Chondrocyte (in vitro differentiated cells): ENCODE measurements around the gene GRIP2. TPM values are rescaled to one million over a fixed set of nuclear protein-coding genes. Genes with fewer than 3 reads are reported as not detected.

Experiments used
- DNase-seq: peaks from one replicate; pipeline ENCODE4 v3.0.0; 2021; ENCODE audit warnings: mixed read lengths, low spot score
- H3K27ac Mint-ChIP-seq: one replicate; pipeline ENCODE4 v1.8.0; 2021; ENCODE audit warnings: mild to moderate bottlenecking, moderate library complexity, mixed read lengths; ENCODE audit not compliant: unreplicated experiment
- H3K27me3 Mint-ChIP-seq: 2 replicates; pipeline ENCODE4 v1.8.0; 2021; ENCODE audit warnings: low read depth, mixed read lengths
- H3K36me3 Mint-ChIP-seq: 2 replicates; pipeline ENCODE4 v1.8.0; 2021; ENCODE audit warnings: low read depth, mixed read lengths
- H3K4me1 Mint-ChIP-seq: 2 replicates; pipeline ENCODE4 v1.8.0; 2021; ENCODE audit warnings: low read depth, mild to moderate bottlenecking, mixed read lengths
- H3K4me3 Mint-ChIP-seq: one replicate; pipeline ENCODE4 v1.8.0; 2021; ENCODE audit warnings: mild to moderate bottlenecking, moderate library complexity, mixed read lengths; ENCODE audit not compliant: unreplicated experiment
- H3K9me3 Mint-ChIP-seq: 2 replicates; pipeline ENCODE4 v1.8.0; 2021; ENCODE audit warnings: low read depth, mixed read lengths
- CTCF ChIP-seq: fragments of 200-600 bp; sonication (generic); IDR thresholded peaks from 2 replicates; pipeline ENCODE4 v1.5.0; 2021; ENCODE audit warnings: antibody characterized with exemption, mild to moderate bottlenecking, moderate library complexity
- total RNA-seq: library from RNA; stranded (reverse); gene quantifications from 3 replicates; pipeline ENCODE4 v1.2.1, GENCODE V29; 2021

Gene GRIP2
- total RNA-seq, 1 donor from 2014 or later = 0.20 TPM

GRCh38 chr3:14496351-14496750, 43.8 kb downstream of the GRIP2 start:
- TF ChIP-seq CTCF = no peak
- H3K4me1 Mint-ChIP-seq = no peaks in the 10 kb centered on the region
- peaks cover 15% of the 10 kb centered on the region for H3K27me3 Mint-ChIP-seq
- peaks cover 18% of the 10 kb centered on the region for H3K9me3 Mint-ChIP-seq
- peak; percentile 50 for DNase-seq
- no peak overlapping the region for H3K4me3 Mint-ChIP-seq
- H3K27ac Mint-ChIP-seq = no peak overlapping the region
- peaks cover 5% of the 10 kb centered on the region for H3K36me3 Mint-ChIP-seq

GRCh38 chr3:14494973-14495300, 45.2 kb downstream of the GRIP2 start:
- no peak overlapping the region for H3K4me3 Mint-ChIP-seq
- peaks cover 8% of the 10 kb centered on the region for H3K9me3 Mint-ChIP-seq

GRCh38 chr3:14494279-14494972, 45.7 kb downstream of the GRIP2 start:
- H3K36me3 Mint-ChIP-seq = peaks cover 5% of the 10 kb centered on the region
- H3K27me3 Mint-ChIP-seq = peaks cover 9% of the 10 kb centered on the region
- H3K9me3 Mint-ChIP-seq = peaks cover 3% of the 10 kb centered on the region
- TF ChIP-seq CTCF = no peak
- no peak overlapping the region for H3K27ac Mint-ChIP-seq
- peak; percentile 78 for DNase-seq
- no peaks in the 10 kb centered on the region for H3K4me1 Mint-ChIP-seq
- no peak overlapping the region for H3K4me3 Mint-ChIP-seq

More at GRCh38 chr3:14494973-14495300, 45.2 kb downstream of the GRIP2 start:
- Mint-ChIP-seq H3K27me3 (peaks cover 11% of the 10 kb centered on the region), H3K4me1 (no peaks in the 10 kb centered on the region), H3K27ac (no peak overlapping the region), H3K36me3 (peaks cover 6% of the 10 kb centered on the region)
- no peak for DNase-seq
- no peak for TF ChIP-seq CTCF

GRCh38 chr3:14492948-14493881, 46.9 kb downstream of the GRIP2 start:
- Mint-ChIP-seq H3K36me3 (peaks cover 5% of the 10 kb centered on the region), H3K9me3 (no peaks in the 10 kb centered on the region), H3K4me1 (peaks cover 6% of the 10 kb centered on the region), H3K27me3 (peaks cover 9% of the 10 kb centered on the region), H3K27ac (no peak overlapping the region), H3K4me3 (no peak overlapping the region)
- TF ChIP-seq CTCF = no peak
- peak; percentile 89 for DNase-seq

GRCh38 chr3:14491396-14492190, 48.5 kb downstream of the GRIP2 start:
- no peak for TF ChIP-seq CTCF
- H3K4me1 Mint-ChIP-seq = peaks cover 7% of the 10 kb centered on the region
- H3K4me3 Mint-ChIP-seq = no peak overlapping the region
- peak; percentile 86 for DNase-seq
- peaks cover 5% of the 10 kb centered on the region for H3K36me3 Mint-ChIP-seq
- no peaks in the 10 kb centered on the region for H3K27me3 Mint-ChIP-seq
- no peaks in the 10 kb centered on the region for H3K9me3 Mint-ChIP-seq
- H3K27ac Mint-ChIP-seq = no peak overlapping the region
